K562 (cell line): ENCODE results near the gene TMEM132C. TPM values are rescaled to one million over a fixed set of nuclear protein-coding genes. Genes with fewer than 3 reads are reported as not detected.

Experiments
- ATAC-seq: fragments of 200-7000 bp; cut with Tn5 transposase; 3 replicates; pipeline ENCODE4 v1.9.1; 2020; ENCODE audit warnings: moderate library complexity
- BruUV-seq: library from RNA; stranded (reverse); fragments of 400-500 nt; replicated peaks from 2 replicates; lab custom pipeline; 2021; lab: Mats Ljungman, UMichigan
- CTCF ChIA-PET: fragments of 300-600 bp; formaldehyde crosslinking; extraction: SDS; loops from one replicate; lab custom pipeline; 2021; ENCODE audit warnings: low intra/inter-chr PET ratio; lab: Yijun Ruan, JAX
- POLR2A ChIA-PET: fragments of 300-600, 350-650 bp; sonication (Branson Sonifier 250); formaldehyde crosslinking; extraction: SDS; loops from one replicate; lab custom pipeline; 2021; ENCODE audit warnings: antibody characterized with exemption, inconsistent platforms; lab: Yijun Ruan, JAX
- DNase-seq, 4 experiments: peaks; one replicate each; pipeline versions ENCODE4 v3.0.0 to v3.0.0-alpha.2; 2011 to 2018; ENCODE audit warnings: low spot score in 3 of 4, mixed read lengths in 3 of 4; ENCODE audit errors: extremely low read depth in 1 of 4
- FAIRE-seq: peaks from 2 replicates; lab custom pipeline; 2011; peaks lifted over from hg19 to GRCh38; lab: Jason Lieb, UNC
- H2AFZ ChIP-seq: 2 replicates; pipeline ENCODE4 v1.6.0; 2011; ENCODE audit warnings: low read depth, low read length, control low read depth, inconsistent platforms
- H3K27ac ChIP-seq: fragments of 200-600 bp; 3 replicates; pipeline ENCODE4 v1.8.0; 2011; ENCODE audit warnings: low read depth, mild to moderate bottlenecking, control low read depth, inconsistent platforms, low read length, moderate library complexity, mixed read lengths; ENCODE audit errors: extremely low read depth
- H3K27me3 ChIP-seq, 2 experiments: fragments of 300-600 bp in 1 of 2; 2 replicates in 1 of 2; 3 replicates in 1 of 2; pipeline versions ENCODE4 v1.6.0 to v1.8.0; 2011; ENCODE audit warnings: inconsistent platforms in 2 of 2, low read length in 2 of 2, mild to moderate bottlenecking in 1 of 2, mixed read lengths in 1 of 2, moderate library complexity in 1 of 2; ENCODE audit not compliant: control insufficient read depth in 2 of 2, insufficient read depth in 2 of 2
- H3K36me3 ChIP-seq: fragments of 300-600 bp; 3 replicates; pipeline ENCODE4 v1.8.0; 2011; ENCODE audit warnings: mild to moderate bottlenecking, low read length, inconsistent platforms; ENCODE audit not compliant: control insufficient read depth, insufficient read depth
- H3K4me1 ChIP-seq, 2 experiments: fragments of 200-600 bp in 1 of 2; replicated peaks in 1 of 2; 2 replicates in 1 of 2; 3 replicates in 1 of 2; pipeline versions ENCODE4 v1.5.1 to v1.8.0; 2011; ENCODE audit warnings: inconsistent platforms in 2 of 2, low read length in 2 of 2, mild to moderate bottlenecking in 1 of 2, mixed read lengths in 1 of 2, moderate library complexity in 1 of 2; ENCODE audit not compliant: control insufficient read depth in 2 of 2, insufficient read depth in 2 of 2
- H3K4me2 ChIP-seq: 2 replicates; pipeline ENCODE4 v1.6.1; 2011; ENCODE audit warnings: low read length, control low read depth, inconsistent platforms, mixed read lengths; ENCODE audit not compliant: insufficient read depth
- H3K4me3 ChIP-seq: fragments of 200-600 bp; sonication (generic), shearing (Covaris generic); 2 replicates; pipeline ENCODE4 v1.5.1; 2016; ENCODE audit warnings: control low read depth, inconsistent platforms
- H3K79me2 ChIP-seq: fragments of 200-600 bp; 3 replicates; pipeline ENCODE4 v1.8.0; 2011; ENCODE audit warnings: low read length, inconsistent platforms; ENCODE audit not compliant: control insufficient read depth, insufficient read depth
- H3K9ac ChIP-seq, 2 experiments: 2 replicates each; pipeline versions ENCODE4 v1.6.0 to v1.6.1; 2011; ENCODE audit warnings: low read depth in 2 of 2, low read length in 2 of 2, control low read depth in 1 of 2, inconsistent platforms in 1 of 2, mild to moderate bottlenecking in 1 of 2, mixed read lengths in 1 of 2; ENCODE audit not compliant: insufficient read depth in 1 of 2
- H3K9me1 ChIP-seq: one replicate; pipeline ENCODE4 v1.6.0; 2011; ENCODE audit warnings: inconsistent platforms, mild to moderate bottlenecking, low read length, moderate library complexity; ENCODE audit not compliant: control insufficient read depth, insufficient read depth
- H3K9me3 ChIP-seq: replicated peaks from 2 replicates; pipeline ENCODE4 v1.5.1; 2011; ENCODE audit warnings: low read depth, low read length, inconsistent platforms; ENCODE audit not compliant: control insufficient read depth, insufficient read depth
- H4K20me1 ChIP-seq: replicated peaks from 2 replicates; pipeline ENCODE4 v1.6.1; 2011; ENCODE audit warnings: low read length, inconsistent platforms, mixed read lengths; ENCODE audit not compliant: control insufficient read depth, insufficient read depth
- CCNT2 ChIP-seq: IDR thresholded peaks from 2 replicates; pipeline ENCODE4 v1.6.1; 2011; ENCODE audit warnings: borderline replicate concordance, low read depth, mild to moderate bottlenecking, moderate library complexity, mixed read lengths, low read length; ENCODE audit not compliant: insufficient read length; ENCODE audit errors: extremely low read depth
- FOXO4 ChIP-seq: fragments of 450-650 bp; formaldehyde crosslinking; IDR thresholded peaks from 2 replicates; pipeline ENCODE4 v1.4.0; 2020; ENCODE audit warnings: mild to moderate bottlenecking, moderate library complexity
- HINFP ChIP-seq: fragments of 450-650 bp; conservative IDR thresholded peaks from 2 replicates; pipeline ENCODE4 v1.6.1; 2016; ENCODE audit warnings: missing genetic modification characterization, low read depth, mild to moderate bottlenecking, control low read depth, missing compliant biosample characterization
- MXD1 ChIP-seq: fragments of 250-450 bp; sonication (Bioruptor Pico); IDR thresholded peaks from 2 replicates; pipeline ENCODE4 v1.8.0; 2021; ENCODE audit warnings: borderline replicate concordance, mild to moderate bottlenecking, moderate library complexity; ENCODE audit not compliant: poor library complexity, severe bottlenecking
- RBM17 ChIP-seq: fragments of 200-400 bp; formaldehyde crosslinking; IDR thresholded peaks from 2 replicates; pipeline ENCODE4 v1.6.1; 2017; ENCODE audit warnings: low read depth, mild to moderate bottlenecking, low read length, borderline replicate concordance
- ZNF121 ChIP-seq: sonication (generic); formaldehyde crosslinking; conservative IDR thresholded peaks from 2 replicates; pipeline ENCODE4 v1.8.0; 2022; ENCODE audit warnings: missing genetic modification reagents
- ZNF175 ChIP-seq: fragments of 200-800 bp; sonication (Bioruptor generic); IDR thresholded peaks from 2 replicates; pipeline ENCODE4 v1.6.1; 2016; ENCODE audit warnings: low read depth, mild to moderate bottlenecking, missing genetic modification characterization, missing compliant biosample characterization
- ZNF407 ChIP-seq: fragments of 450-650 bp; IDR thresholded peaks from 2 replicates; pipeline ENCODE4 v1.6.1; 2016; ENCODE audit warnings: low read depth
- WGBS: fragments of 100-300 bp; shearing (Covaris generic); methylation state at CpG from one replicate; pipeline ENCODE4 v1.1.6; 2016; ENCODE audit warnings: low coverage, mixed read lengths; ENCODE audit not compliant: insufficient coverage; ENCODE audit errors: missing lambda C conversion rate; 5-methylcytosine and 5-hydroxymethylcytosine counted together
- in situ Hi-C: fragments of 300-500 bp; cut with MboI; formaldehyde crosslinking; loops from 4 replicates; pipeline ENCODE4 v1.15.0; 2018; ENCODE audit warnings: inconsistent platforms, mixed read lengths
- intact Hi-C: fragments of 100-400 bp; cut with micrococcal nuclease; formaldehyde crosslinking; loops from 2 replicates; pipeline ENCODE4 v1.14.2; 2022
- polyA plus RNA-seq, 8 experiments: library from polyadenylated mRNA; depleted of rRNA in 4 of 8; stranded (reverse) in 5 of 8; unstranded in 3 of 8; fragments of >200 nt; fragmentation: Nextera tagmentation in 2 of 8; fragmentation: Illumina TruSeq in 1 of 8; extraction: Ambion mirVana in 2 of 8; extraction: Trizol in 1 of 8; gene quantifications; 2 replicates each; pipeline versions ENCODE4 v1.2.1 to v1.2.3, GENCODE V29; 2011 to 2014; ENCODE audit warnings: inconsistent platforms in 1 of 8, missing spikeins in 1 of 8
- total RNA-seq, 7 experiments: library from RNA; depleted of rRNA in 6 of 7; stranded (reverse); fragments of >200 nt in 6 of 7; fragmentation: Illumina TruSeq in 2 of 7; extraction: Trizol in 2 of 7; gene quantifications; 2 replicates each; pipeline versions ENCODE4 v1.2.1 to v1.2.3, GENCODE V29; 2011 to 2021; ENCODE audit warnings: low replicate concordance in 1 of 7

Gene TMEM132C
- total and polyA plus RNA-seq, 9 of the 15 experiments (the other 6 are each of a cell fraction or from before 2014, with no cell fraction given), result not detected

- in situ Hi-C loops (no loop called here), intact Hi-C loops (no loop called here)
- H4K20me1 ChIP-seq, result no peaks in the 10 kb centered on the region
- no peak for DNase-seq
- ATAC-seq, result no peak
- no peaks in the 10 kb centered on the region for H3K4me1 ChIP-seq
- H3K9me3 ChIP-seq, result no peaks in the 10 kb centered on the region
- no peak overlapping the region for H3K27ac ChIP-seq
- CTCF ChIA-PET, result no interaction called here
- no peaks in the 10 kb centered on the region for H3K79me2 ChIP-seq
- H3K4me3 ChIP-seq, result no peak overlapping the region
- H3K9me1 ChIP-seq, result no peaks in the 10 kb centered on the region
- H3K27me3 ChIP-seq, result peaks cover 2 to 34% of the 10 kb centered on the region in 2 experiments; a peak in 4 of 5 replicates
- no peak overlapping the region for H2AFZ ChIP-seq
- no peak overlapping the region for H3K9ac ChIP-seq
- no peak for FAIRE-seq
- no TSS peak for BruUV-seq
- WGBS, result 3% methylated on average over 7 of the region's 7 CpGs
- H3K4me2 ChIP-seq, result no peak overlapping the region
- no peaks in the 10 kb centered on the region for H3K36me3 ChIP-seq
- POLR2A ChIA-PET, result no interaction called here
- TF ChIP-seq ZNF175 (CRISPR knock-in tag), result no peak
- no peak for TF ChIP-seq FOXO4
- TF ChIP-seq ZNF407, result no peak
- TF ChIP-seq CCNT2, result no peak
- no peak for TF ChIP-seq ZNF121 (CRISPR knock-in tag)
- no peak for TF ChIP-seq MXD1
- TF ChIP-seq HINFP (tag), result no peak
- no peak for TF ChIP-seq RBM17
Measured at GRCh38 chr12:128382946-128383345, 116.0 kb downstream of the TMEM132C start.
